Fibroblast of skin of abdomen (primary cell): Measurements from ENCODE around the gene EEF2KMT.

ENCODE experiments used
- DNase-seq: peaks from one replicate; pipeline ENCODE4 v3.0.0-alpha.2; 2013

Gene EEF2KMT

DNA sequence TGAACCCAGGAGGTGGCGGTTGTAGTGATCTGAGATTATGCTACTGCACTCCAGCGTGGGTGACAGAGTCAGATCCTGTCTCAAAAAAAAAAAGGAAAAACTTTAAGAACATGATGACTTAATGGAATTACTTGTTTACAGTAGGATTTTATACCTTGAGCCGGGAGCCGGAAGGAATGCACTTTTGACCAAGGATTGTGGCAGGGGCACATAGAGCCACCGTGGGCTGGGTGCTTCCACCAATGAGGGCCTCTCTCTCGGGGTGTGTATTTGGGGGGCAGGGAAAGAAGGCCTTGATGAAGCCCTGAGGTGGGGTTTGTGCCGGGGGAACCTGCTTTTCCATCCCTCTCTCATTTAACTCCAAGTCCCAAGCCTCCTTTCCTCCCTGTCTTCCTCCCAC is 57.1 kb downstream of the EEF2KMT start:
- no peak for DNase-seq

DNA sequence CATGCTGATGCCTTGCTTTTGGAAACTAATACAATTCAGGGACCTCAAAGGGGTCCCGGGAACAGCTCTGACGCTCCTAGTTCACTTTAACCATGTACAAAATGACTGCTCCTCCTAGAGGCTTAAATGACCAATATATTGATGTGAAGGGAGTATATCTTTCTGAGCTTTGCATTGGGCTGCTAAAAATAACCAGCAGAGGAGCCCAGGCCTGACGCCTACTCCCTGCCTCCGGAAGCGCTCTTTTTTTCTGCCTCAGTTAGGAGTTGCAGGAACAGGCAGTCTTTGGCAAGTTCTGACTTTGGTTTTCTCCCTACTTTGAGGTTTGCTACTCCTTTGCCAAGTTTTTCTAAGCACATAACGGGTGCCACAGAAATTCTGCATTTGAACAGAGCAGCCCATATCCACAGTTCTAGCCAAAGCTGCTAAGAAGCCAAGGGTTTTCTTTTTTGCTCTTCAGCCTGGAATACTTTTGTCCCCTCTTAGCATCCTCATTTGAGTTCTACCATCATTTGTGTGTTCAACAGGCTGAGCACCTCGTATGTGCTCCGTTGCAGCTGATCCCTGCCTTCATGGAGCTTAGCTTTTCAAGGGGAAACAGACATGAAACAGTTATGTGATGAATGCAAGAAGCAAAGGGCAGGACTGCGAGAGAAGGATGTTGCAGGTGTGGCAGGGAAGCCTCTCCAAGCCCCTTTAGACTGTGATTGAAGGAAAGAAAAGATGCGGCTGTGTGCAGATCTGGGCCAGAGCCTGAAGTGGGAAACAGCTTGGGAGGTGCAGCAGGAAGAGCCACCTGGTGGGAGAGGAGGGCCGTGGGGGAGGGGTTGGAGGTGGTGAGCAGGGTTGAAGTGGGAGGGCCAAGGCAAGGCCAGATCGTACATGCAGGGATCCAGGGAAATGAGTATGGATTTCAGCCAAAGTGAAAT is 61.1 kb downstream of the EEF2KMT start:
- DNase-seq, result no peak

DNA sequence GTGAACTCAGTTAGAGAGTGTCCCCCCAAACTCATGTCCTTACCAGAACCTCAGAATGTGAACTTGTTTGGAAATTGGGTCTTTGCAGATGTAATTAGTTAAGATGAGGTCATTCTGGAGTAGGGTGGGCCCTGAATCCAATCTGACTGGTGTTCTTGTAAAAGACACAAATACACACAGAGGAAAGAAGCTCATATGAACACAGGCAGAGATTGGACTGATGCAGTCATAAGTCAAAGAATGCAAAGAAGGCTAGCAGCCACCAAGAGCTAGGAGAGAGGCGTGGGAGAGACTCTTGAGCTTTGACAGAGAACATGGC is 61.7 kb downstream of the EEF2KMT start:
- DNase-seq, result no peak
